ENCODE data around the gene GBP5. TPM values are rescaled to one million over a fixed set of nuclear protein-coding genes. Genes with fewer than 3 reads are reported as not detected.

The GBP5 gene
- total RNA-seq, 1 donor from 2014 or later = not detected

DNA sequence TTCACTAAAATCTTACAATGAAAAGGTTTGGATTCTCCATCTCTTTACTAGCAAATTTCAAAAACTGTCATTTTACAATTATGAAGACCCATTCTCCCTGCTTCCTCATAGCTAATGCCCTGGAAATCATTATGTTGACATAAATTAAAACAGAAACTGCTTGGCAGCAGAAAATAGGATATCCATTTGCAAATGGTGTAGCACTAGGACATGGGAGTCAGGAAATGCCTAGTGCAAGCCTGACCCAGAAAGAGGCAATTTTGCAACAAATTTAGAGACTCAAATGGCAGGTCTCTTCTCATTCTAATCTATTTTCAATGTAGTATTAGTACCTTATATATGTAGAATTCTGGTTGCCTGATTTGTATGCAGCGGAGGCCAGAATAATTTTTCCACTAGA, 2.2 kb downstream of the GBP5 start:
- Mint-ChIP-seq H3K27ac (no peak overlapping the region), H3K9me3 (ENCODE audit: low read depth) (no peaks in the 10 kb centered on the region), H3K4me3 (ENCODE audit: low read depth) (no peak overlapping the region), H3K4me1 (ENCODE audit: low read depth) (no peaks in the 10 kb centered on the region), H3K36me3 (ENCODE audit: insufficient read depth) (no peaks in the 10 kb centered on the region), H3K27me3 (no peaks in the 10 kb centered on the region)
- no peak for DNase-seq (ENCODE audit: low spot score, unreplicated experiment)
- TF ChIP-seq CTCF (IDR thresholded peaks at IDR 0.05; ENCODE audit: unreplicated experiment) = no peak

- no peak overlapping the region for H3K27ac Mint-ChIP-seq
- H3K4me1 Mint-ChIP-seq (ENCODE audit: low read depth) = no peaks in the 10 kb centered on the region
- TF ChIP-seq CTCF (IDR thresholded peaks at IDR 0.05; ENCODE audit: unreplicated experiment) = no peak
- H3K27me3 Mint-ChIP-seq = no peaks in the 10 kb centered on the region
- no peak for DNase-seq (ENCODE audit: low spot score, unreplicated experiment)
- no peaks in the 10 kb centered on the region for H3K9me3 Mint-ChIP-seq (ENCODE audit: low read depth)
- H3K36me3 Mint-ChIP-seq (ENCODE audit: insufficient read depth) = no peaks in the 10 kb centered on the region
- H3K4me3 Mint-ChIP-seq (ENCODE audit: low read depth) = no peak overlapping the region
Observed at GRCh38 chr1:89269277-89269676, 3.4 kb downstream of the GBP5 start.

DNA sequence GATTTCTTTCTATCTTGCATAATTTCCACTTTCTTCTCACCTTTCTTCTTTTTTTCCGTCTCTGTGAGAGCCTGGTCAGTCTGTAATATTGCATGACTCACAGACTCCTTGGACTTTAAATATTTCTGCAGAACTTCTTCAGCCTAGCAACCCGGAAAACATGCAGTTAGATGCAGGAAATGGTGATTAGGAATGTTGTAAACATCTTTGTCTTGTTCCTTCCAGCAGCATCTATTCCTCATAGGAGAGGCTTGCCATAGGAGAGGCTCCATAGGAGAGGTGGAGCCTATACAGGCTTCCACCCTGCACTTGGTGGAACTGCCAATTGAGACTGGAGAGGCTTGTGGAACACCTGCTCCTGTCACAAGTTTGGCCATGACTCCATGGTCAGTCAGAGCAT, 10.0 kb downstream of the GBP5 start:
- no peaks in the 10 kb centered on the region for H3K4me1 Mint-ChIP-seq (ENCODE audit: low read depth)

DNA sequence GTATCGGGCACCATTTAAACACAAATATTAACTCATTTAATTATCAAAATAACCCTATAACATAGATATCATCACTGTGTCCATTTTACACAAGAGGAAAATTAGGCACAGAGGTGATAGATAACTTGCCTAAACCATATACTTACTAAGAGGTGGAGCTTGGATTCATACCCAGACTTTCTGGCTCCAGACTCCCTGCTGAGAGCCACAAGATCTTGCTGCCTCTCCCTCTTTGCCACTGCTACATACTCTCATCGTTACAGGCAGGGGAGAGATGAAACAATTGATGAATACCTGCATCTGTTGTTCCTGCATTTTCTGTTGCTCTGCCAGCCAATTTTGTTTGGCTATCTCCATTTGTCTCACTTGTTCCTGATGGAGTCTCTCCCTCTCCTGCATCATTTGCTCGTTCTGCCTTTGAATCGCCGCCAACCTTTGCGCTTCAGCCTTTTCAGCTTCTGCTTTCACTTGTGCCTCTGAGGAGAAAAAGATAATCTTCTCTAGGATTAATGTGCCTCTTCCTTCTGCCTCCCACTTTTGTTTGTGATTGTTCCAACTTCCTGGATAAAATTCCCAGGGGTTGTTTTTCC, 10.6 kb downstream of the GBP5 start:
- no peak for TF ChIP-seq CTCF (IDR thresholded peaks at IDR 0.05; ENCODE audit: unreplicated experiment)
- H3K27me3 Mint-ChIP-seq = no peaks in the 10 kb centered on the region
- no peaks in the 10 kb centered on the region for H3K36me3 Mint-ChIP-seq (ENCODE audit: insufficient read depth)
- no peak overlapping the region for H3K27ac Mint-ChIP-seq
- no peaks in the 10 kb centered on the region for H3K4me1 Mint-ChIP-seq (ENCODE audit: low read depth)
- H3K9me3 Mint-ChIP-seq (ENCODE audit: low read depth) = no peaks in the 10 kb centered on the region
- no peak for DNase-seq (ENCODE audit: low spot score, unreplicated experiment)
- H3K4me3 Mint-ChIP-seq (ENCODE audit: low read depth) = no peak overlapping the region

More for the DNA sequence above, 10.0 kb downstream of the GBP5 start:
- no peak for DNase-seq (ENCODE audit: low spot score, unreplicated experiment)
- Mint-ChIP-seq H3K9me3 (ENCODE audit: low read depth) (no peaks in the 10 kb centered on the region), H3K4me3 (ENCODE audit: low read depth) (no peak overlapping the region), H3K27ac (no peak overlapping the region), H3K36me3 (ENCODE audit: insufficient read depth) (no peaks in the 10 kb centered on the region), H3K27me3 (no peaks in the 10 kb centered on the region)
- TF ChIP-seq CTCF (IDR thresholded peaks at IDR 0.05; ENCODE audit: unreplicated experiment) = no peak

DNA sequence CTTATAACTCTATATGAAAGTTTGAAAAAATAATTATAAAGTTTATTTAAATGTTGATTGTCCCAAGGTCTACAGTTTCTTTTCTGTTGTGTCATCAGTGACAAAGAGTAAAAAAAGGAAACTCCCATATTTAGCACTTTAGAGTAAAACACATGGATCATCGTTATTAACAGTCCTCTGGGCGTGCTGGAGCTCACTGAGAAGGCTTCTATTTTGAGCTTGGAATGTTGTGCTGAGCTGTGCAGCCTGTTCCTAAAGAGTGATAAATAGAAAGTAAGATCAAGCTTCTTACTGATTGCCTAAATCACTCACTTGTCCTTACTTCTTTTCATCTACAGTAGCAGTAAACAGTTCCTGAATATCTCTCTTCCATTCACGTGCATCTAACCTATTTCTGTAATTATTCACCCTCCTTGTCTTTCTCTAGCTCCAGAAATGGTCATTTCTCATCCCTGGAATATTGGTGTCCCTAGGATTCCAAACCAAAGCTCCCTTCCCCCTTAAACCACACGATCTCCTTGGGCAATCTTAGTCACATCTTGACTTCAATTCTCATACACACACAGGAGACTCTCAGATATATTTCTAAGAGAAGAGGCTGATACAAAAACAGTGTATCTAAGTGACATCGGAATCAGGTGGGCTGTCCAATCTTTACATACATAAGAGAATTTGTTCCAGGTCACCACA, 11.9 kb downstream of the GBP5 start:
- Mint-ChIP-seq H3K4me1 (ENCODE audit: low read depth) (no peaks in the 10 kb centered on the region), H3K36me3 (ENCODE audit: insufficient read depth) (no peaks in the 10 kb centered on the region), H3K4me3 (ENCODE audit: low read depth) (no peak overlapping the region), H3K27me3 (no peaks in the 10 kb centered on the region), H3K27ac (peak overlapping the region; percentile 3), H3K9me3 (ENCODE audit: low read depth) (no peaks in the 10 kb centered on the region)
- TF ChIP-seq CTCF (IDR thresholded peaks at IDR 0.05; ENCODE audit: unreplicated experiment) = no peak
- no peak for DNase-seq (ENCODE audit: low spot score, unreplicated experiment)
